GM12865 (cell line): ENCODE results near the gene IRF3.

Source experiments
- DNase-seq: peaks from one replicate; pipeline ENCODE4 v3.0.0; 2010; ENCODE audit warnings: low read depth
- H3K4me3 ChIP-seq: 2 replicates; pipeline ENCODE4 v1.5.1; 2011; ENCODE audit warnings: mild to moderate bottlenecking, low read depth, low read length, control low read depth
- CTCF ChIP-seq: IDR thresholded peaks from 2 replicates; pipeline ENCODE4 v1.5.1; 2011; ENCODE audit warnings: low read length, control low read depth, low read depth, inconsistent platforms; ENCODE audit not compliant: insufficient read depth; ENCODE audit errors: missing control alignments

The IRF3 gene

GRCh38 chr19:49687566-49688316, 22.1 kb upstream of the IRF3 start:
- no peak for DNase-seq
- TF ChIP-seq CTCF: no peak
- no peak overlapping the region for H3K4me3 ChIP-seq

- DNase-seq: no peak
- no peak for TF ChIP-seq CTCF
- no peak overlapping the region for H3K4me3 ChIP-seq
These were observed 21.5 kb upstream of the IRF3 start for GRCh38 chr19:49687150-49687549.

- DNase-seq: no peak
- no peak for TF ChIP-seq CTCF
These were observed 20.9 kb upstream of the IRF3 start for GRCh38 chr19:49686503-49687088.

GRCh38 chr19:49685845-49686332, 20.2 kb upstream of the IRF3 start:
- no peak for TF ChIP-seq CTCF
- DNase-seq: no peak
- no peak overlapping the region for H3K4me3 ChIP-seq

More at GRCh38 chr19:49686503-49687088, 20.9 kb upstream of the IRF3 start:
- no peak overlapping the region for H3K4me3 ChIP-seq

GRCh38 chr19:49684983-49685553, 19.4 kb upstream of the IRF3 start:
- H3K4me3 ChIP-seq: no peak overlapping the region
- no peak for DNase-seq
- TF ChIP-seq CTCF: peak; percentile 2

- H3K4me3 ChIP-seq: no peak overlapping the region
- DNase-seq: peak; percentile 48
- TF ChIP-seq CTCF: peak; percentile 67
These were observed 18.8 kb upstream of the IRF3 start for GRCh38 chr19:49684251-49684982.
